Measurements from ENCODE around the gene KLLN. TPM values are rescaled to one million over a fixed set of nuclear protein-coding genes. Genes with fewer than 3 reads are reported as not detected.
"Not testable (repeated sequence)": the region's sequence is repeated elsewhere in the genome, so short reads cannot be mapped to it uniquely, and the experiment has no call there.

The KLLN gene
- total RNA-seq, 1 experiment from 2014 or later, result 0.57 TPM

DNA sequence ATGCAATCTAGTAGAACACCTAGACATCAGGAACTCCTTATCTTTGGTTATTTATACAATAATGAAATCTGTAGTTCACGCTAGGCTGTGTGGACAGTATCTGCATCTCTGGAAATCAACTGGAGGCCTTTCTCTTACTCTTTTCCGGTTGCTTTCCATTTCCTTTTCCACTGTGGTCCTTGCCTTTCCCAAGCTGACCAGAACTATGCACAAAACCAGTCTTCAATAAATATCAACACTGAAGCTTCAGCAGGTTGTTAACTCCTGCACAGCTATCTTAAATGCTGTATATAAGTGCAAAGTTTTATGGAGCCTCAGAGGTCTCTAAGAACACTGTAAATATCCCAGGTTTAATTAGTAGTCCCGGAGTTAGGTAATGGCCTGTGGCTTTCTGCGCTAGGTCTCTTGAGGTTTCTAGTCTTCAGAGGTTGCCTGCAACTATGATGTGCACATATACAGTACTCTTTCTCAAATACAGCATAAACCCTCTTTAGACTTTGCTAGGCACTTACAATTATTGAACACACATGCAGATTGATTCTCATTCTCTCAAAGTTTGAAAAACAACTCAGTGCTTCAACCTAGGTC lies 2.4 kb downstream of the KLLN start:
- no peaks in the 10 kb centered on the region for H3K9me2 ChIP-seq (ENCODE audit: insufficient read depth)
- no TSS peak for BruUV-seq (replicated peaks)

GRCh38 chr10:87860156-87860795 lies 3.1 kb downstream of the KLLN start:
- TF ChIP-seq CTCF (conservative IDR thresholded peaks at IDR 0.05) (peak; percentile 43; the same call in 1 of the 2 replicates), EZH2 (IDR thresholded peaks at IDR 0.05; ENCODE audit: low read depth) (no peak)
- Histone ChIP-seq H3K4me2 (peak overlapping the region; percentile 86), H3K27me3 (ENCODE audit: insufficient read depth, low read depth) (no peaks in the 10 kb centered on the region)

More for the DNA sequence above, 2.4 kb downstream of the KLLN start:
- H4K20me1 ChIP-seq (ENCODE audit: insufficient read depth), result peaks cover 9% of the 10 kb centered on the region
- H3K9me3 ChIP-seq (ENCODE audit: insufficient read depth, low read depth), result no peaks in the 10 kb centered on the region
- intact Hi-C loops (cut with micrococcal nuclease; ENCODE audit: unreplicated experiment), result loop anchor here (1.0 to 10.0 kb wide), 4 partner anchors 44 to 394 kb away; partner anchors contain the start of gene ATAD1
- TF ChIP-seq CTCF (conservative IDR thresholded peaks at IDR 0.05) (no peak), EZH2 (IDR thresholded peaks at IDR 0.05; ENCODE audit: low read depth) (no peak)
- H3K4me3 ChIP-seq, result peak overlapping the region; percentile 98
- H2AFZ ChIP-seq, result peak overlapping the region; percentile 88
- POLR2A ChIA-PET (ENCODE audit: unreplicated experiment), result interaction anchor here (0.6 kb wide), 2 partner anchors 456 to 524 kb away, joined by 3 to 4 read pairs; no protein-coding TSS in a partner anchor
- H3K4me2 ChIP-seq, result peak overlapping the region; percentile 86
- peaks cover 14% of the 10 kb centered on the region for H3F3A ChIP-seq (ENCODE audit: insufficient read depth, low read depth)
- H3K27me3 ChIP-seq (ENCODE audit: insufficient read depth, low read depth), result no peaks in the 10 kb centered on the region
- no peaks in the 10 kb centered on the region for H3K36me3 ChIP-seq (ENCODE audit: low read depth)
- H3K4me1 ChIP-seq (replicated peaks; ENCODE audit: insufficient read depth), result peaks cover 14% of the 10 kb centered on the region
- H3K27ac ChIP-seq, result peak overlapping the region; percentile 77
- no peak for DNase-seq
- H3K79me2 ChIP-seq (ENCODE audit: low read depth), result peaks cover 18% of the 10 kb centered on the region
- CTCF ChIA-PET, result interaction anchor here (1.0 to 1.2 kb wide), 2 partner anchors 456 to 516 kb away, joined by 3 read pairs; no protein-coding TSS in a partner anchor

DNA sequence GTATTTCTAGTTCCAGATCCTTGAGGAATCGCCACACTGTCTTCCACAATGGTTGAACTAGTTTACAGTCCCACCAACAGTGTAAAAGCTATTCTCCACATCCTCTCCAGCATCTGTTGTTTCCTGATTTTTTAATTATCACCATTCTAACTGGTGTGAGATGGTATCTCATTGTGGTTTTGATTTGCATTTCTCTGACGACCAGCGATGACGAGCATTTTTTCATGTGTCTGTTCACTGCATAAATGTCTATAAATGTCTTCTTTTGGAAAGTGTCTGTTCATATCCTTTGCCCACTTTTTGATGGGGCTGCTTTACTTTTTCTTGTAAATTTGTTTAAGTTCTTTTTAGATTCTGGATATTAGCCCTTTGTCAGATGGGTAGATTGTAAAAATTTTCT lies 7.7 kb downstream of the KLLN start:
- DNase-seq; H3K9me3 ChIP-seq (ENCODE audit: insufficient read depth, low read depth); H3K9me2 ChIP-seq (ENCODE audit: insufficient read depth); H4K20me1 ChIP-seq (ENCODE audit: insufficient read depth); H3K4me2 ChIP-seq; intact Hi-C loops (cut with micrococcal nuclease; ENCODE audit: unreplicated experiment); H3F3A ChIP-seq (ENCODE audit: insufficient read depth, low read depth); POLR2A ChIA-PET (ENCODE audit: unreplicated experiment); H3K36me3 ChIP-seq (ENCODE audit: low read depth); H3K27me3 ChIP-seq (ENCODE audit: insufficient read depth, low read depth); H2AFZ ChIP-seq; H3K4me3 ChIP-seq; BruUV-seq (replicated peaks); CTCF ChIA-PET; H3K27ac ChIP-seq; H3K79me2 ChIP-seq (ENCODE audit: low read depth); H3K4me1 ChIP-seq (replicated peaks; ENCODE audit: insufficient read depth): not testable (repeated sequence)

More at GRCh38 chr10:87860156-87860795, 3.1 kb downstream of the KLLN start:
- H3K27ac ChIP-seq, result no peak overlapping the region
- CTCF ChIA-PET, result interaction anchor here (1.2 kb wide), 1 partner anchor 457 kb away, joined by 3 read pairs; no protein-coding TSS in a partner anchor
- H3F3A ChIP-seq (ENCODE audit: insufficient read depth, low read depth), result peaks cover 14% of the 10 kb centered on the region
- no peak overlapping the region for H2AFZ ChIP-seq
- no peaks in the 10 kb centered on the region for H3K9me3 ChIP-seq (ENCODE audit: insufficient read depth, low read depth)
- no peaks in the 10 kb centered on the region for H3K9me2 ChIP-seq (ENCODE audit: insufficient read depth)
- intact Hi-C loops (cut with micrococcal nuclease; ENCODE audit: unreplicated experiment), result loop anchor here (5.0 to 10.0 kb wide), 3 partner anchors 43 to 395 kb away; partner anchors contain the start of gene ATAD1
- H4K20me1 ChIP-seq (ENCODE audit: insufficient read depth), result peaks cover 2% of the 10 kb centered on the region; the same call in 1 of the 2 replicates
- no TSS peak for BruUV-seq (replicated peaks)
- POLR2A ChIA-PET (ENCODE audit: unreplicated experiment), result no interaction called here
- no peaks in the 10 kb centered on the region for H3K36me3 ChIP-seq (ENCODE audit: low read depth)
- peaks cover 14% of the 10 kb centered on the region for H3K4me1 ChIP-seq (replicated peaks; ENCODE audit: insufficient read depth)
- peak in 1 of 2 experiments; percentile 47 for DNase-seq
- H3K4me3 ChIP-seq, result no peak overlapping the region
- peaks cover 12% of the 10 kb centered on the region for H3K79me2 ChIP-seq (ENCODE audit: low read depth)

DNA sequence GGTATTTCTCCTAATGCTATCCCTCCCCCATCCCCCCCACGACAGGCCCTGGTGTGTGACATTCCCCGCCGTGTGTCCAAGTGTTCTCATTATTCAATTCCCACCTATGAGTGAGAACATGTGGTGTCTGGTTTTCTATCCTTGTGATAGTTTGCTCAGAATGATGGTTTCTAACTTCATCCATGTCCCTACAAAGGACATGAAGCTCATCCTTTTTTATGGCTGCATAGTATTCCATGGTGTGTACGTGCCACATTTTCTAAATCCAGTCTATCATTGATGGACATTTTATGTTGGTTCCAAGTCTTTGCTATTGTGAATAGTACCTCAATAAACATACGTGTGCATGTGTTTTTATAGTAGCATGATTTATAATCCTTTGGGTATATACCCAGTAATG lies 8.1 kb downstream of the KLLN start:
- H3K4me3 ChIP-seq; H3K79me2 ChIP-seq (ENCODE audit: low read depth); H3K36me3 ChIP-seq (ENCODE audit: low read depth); POLR2A ChIA-PET (ENCODE audit: unreplicated experiment); DNase-seq; H3K9me2 ChIP-seq (ENCODE audit: insufficient read depth); BruUV-seq (replicated peaks); H4K20me1 ChIP-seq (ENCODE audit: insufficient read depth); intact Hi-C loops (cut with micrococcal nuclease; ENCODE audit: unreplicated experiment); H3K4me1 ChIP-seq (replicated peaks; ENCODE audit: insufficient read depth); H3K9me3 ChIP-seq (ENCODE audit: insufficient read depth, low read depth); H3K27me3 ChIP-seq (ENCODE audit: insufficient read depth, low read depth); H3K27ac ChIP-seq; H3K4me2 ChIP-seq; H2AFZ ChIP-seq; H3F3A ChIP-seq (ENCODE audit: insufficient read depth, low read depth): not testable (repeated sequence)
- CTCF ChIA-PET, result interaction anchor here (0.7 kb wide), 1 partner anchor 710 kb away, joined by 4 read pairs; no protein-coding TSS in a partner anchor
